GM12878 (cell line): ENCODE measurements around the gene PPP2R5C. TPM values are rescaled to one million over a fixed set of nuclear protein-coding genes. Genes with fewer than 3 reads are reported as not detected.
"Not testable (repeated sequence)": the region's sequence is repeated elsewhere in the genome, so short reads cannot be mapped to it uniquely, and the experiment has no call there.

Experiments used
- ATAC-seq: fragments of 200-7000 bp; cut with Tn5 transposase; 3 replicates; pipeline ENCODE4 v1.9.1; 2020; ENCODE audit warnings: mild to moderate bottlenecking, moderate library complexity
- BruUV-seq: library from RNA; stranded (reverse); fragments of 400-500 nt; replicated peaks from 2 replicates; lab custom pipeline; 2021; lab: Mats Ljungman, UMichigan
- CTCF ChIA-PET: fragments of 300-600 bp; sonication (Branson Sonifier 250); formaldehyde crosslinking; extraction: SDS; loops from one replicate; lab custom pipeline; 2021; ENCODE audit warnings: inconsistent platforms; lab: Yijun Ruan, JAX
- POLR2A ChIA-PET: fragments of 350-600 bp; formaldehyde crosslinking; extraction: SDS; loops from one replicate; lab custom pipeline; 2021; ENCODE audit warnings: inconsistent platforms; lab: Charles Lee
- RAD21 ChIA-PET: fragments of 300-600 bp; sonication (Branson Sonifier 250); formaldehyde crosslinking; loops from one replicate; lab custom pipeline; 2023; ENCODE audit warnings: antibody characterized with exemption; ENCODE audit not compliant: unreplicated experiment; lab: Charles Lee
- SMC1A ChIA-PET: fragments of 300-600 bp; sonication (Branson Sonifier 250); formaldehyde crosslinking; loops from one replicate; lab custom pipeline; 2023; ENCODE audit not compliant: unreplicated experiment, uncharacterized antibody; lab: Charles Lee
- DNase-seq: peaks from one replicate; pipeline ENCODE4 v3.0.0-alpha.2; 2011; ENCODE audit warnings: low read depth, low spot score
- FAIRE-seq: peaks from 3 replicates; lab custom pipeline; 2011; peaks lifted over from hg19 to GRCh38; lab: Jason Lieb, UNC
- H2AFZ ChIP-seq: 2 replicates; pipeline ENCODE4 v1.6.0; 2011; ENCODE audit warnings: low read depth, low read length, control low read depth; ENCODE audit not compliant: control insufficient read depth
- H3K27ac ChIP-seq: 2 replicates; pipeline ENCODE4 v1.5.1; 2011; ENCODE audit warnings: control low read depth; ENCODE audit not compliant: control insufficient read depth, insufficient read depth
- H3K27me3 ChIP-seq, 2 experiments: replicated peaks in 1 of 2; 2 replicates each; pipeline versions ENCODE4 v1.6.0 to v1.6.1; 2011; ENCODE audit warnings: low read length in 1 of 2; ENCODE audit not compliant: control insufficient read depth in 2 of 2, insufficient read depth in 2 of 2
- H3K36me3 ChIP-seq, 2 experiments: 2 replicates each; pipeline ENCODE4 v1.5.1; 2011; ENCODE audit warnings: low read length in 1 of 2; ENCODE audit not compliant: control insufficient read depth in 2 of 2, insufficient read depth in 2 of 2
- H3K4me1 ChIP-seq: 2 replicates; pipeline ENCODE4 v1.6.1; 2011; ENCODE audit warnings: mild to moderate bottlenecking, low read length, moderate library complexity, mixed read lengths; ENCODE audit not compliant: control insufficient read depth, insufficient read depth
- H3K4me2 ChIP-seq: 2 replicates; pipeline ENCODE4 v1.6.0; 2011; ENCODE audit warnings: control low read depth; ENCODE audit not compliant: control insufficient read depth, insufficient read depth
- H3K4me3 ChIP-seq: fragments of 200-600 bp; sonication (generic); 2 replicates; pipeline ENCODE4 v1.5.1; 2016
- H3K79me2 ChIP-seq: 2 replicates; pipeline ENCODE4 v1.6.0; 2011; ENCODE audit warnings: low read length; ENCODE audit not compliant: control insufficient read depth, insufficient read depth
- H3K9ac ChIP-seq: 2 replicates; pipeline ENCODE4 v1.8.0; 2011; ENCODE audit warnings: low read length, control low read depth, mixed read lengths; ENCODE audit not compliant: control insufficient read depth, insufficient read depth
- H3K9me3 ChIP-seq: replicated peaks from 3 replicates; pipeline ENCODE4 v1.5.1; 2011; ENCODE audit warnings: mild to moderate bottlenecking, low read length; ENCODE audit not compliant: control insufficient read depth, insufficient read depth
- H4K20me1 ChIP-seq: 2 replicates; pipeline ENCODE4 v1.6.0; 2011; ENCODE audit not compliant: control insufficient read depth, insufficient read depth
- HDAC6 ChIP-seq: fragments of 200-600 bp; sonication (generic); IDR thresholded peaks from one replicate; pipeline ENCODE4 v1.8.0; 2017; ENCODE audit warnings: antibody characterized with exemption; ENCODE audit not compliant: unreplicated experiment
- RAD21 ChIP-seq: IDR thresholded peaks from 2 replicates; pipeline ENCODE4 v1.6.1; 2011; ENCODE audit warnings: mild to moderate bottlenecking, low read depth, low read length, moderate library complexity; ENCODE audit not compliant: insufficient read depth
- WGBS: methylation state at CpG from one replicate; pipeline ENCODE4 v1.1.6; 2016; ENCODE audit warnings: low lambda C conversion rate; ENCODE audit not compliant: insufficient replicate concordance, insufficient coverage; ENCODE audit errors: missing lambda C conversion rate; 5-methylcytosine and 5-hydroxymethylcytosine counted together
- in situ Hi-C: fragments of 300-500 bp; cut with MboI; formaldehyde crosslinking; loops from 9 replicates; pipeline ENCODE4 v1.14.3; 2018; ENCODE audit warnings: mixed read lengths
- intact Hi-C: fragments of 100-400 bp; cut with micrococcal nuclease; formaldehyde crosslinking; loops from one replicate; pipeline ENCODE4 v1.14.2; 2022; ENCODE audit not compliant: unreplicated experiment
- polyA plus RNA-seq, 11 experiments: library from polyadenylated mRNA; depleted of rRNA in 4 of 11; unstranded in 6 of 11; stranded (reverse) in 5 of 11; fragments of >200 nt; fragmentation: Nextera tagmentation in 4 of 11; fragmentation: Illumina TruSeq in 1 of 11; extraction: Ambion mirVana in 4 of 11; extraction: Trizol in 1 of 11; gene quantifications; 1 replicate in 1 of 11; 2 replicates in 10 of 11; pipeline versions ENCODE4 v1.2.1 to v1.2.3, GENCODE V29; 2011 to 2016; ENCODE audit warnings: inconsistent platforms in 2 of 11, missing spikeins in 2 of 11, low read depth in 1 of 11
- total RNA-seq, 4 experiments: library from RNA; depleted of rRNA in 3 of 4; stranded (reverse); fragments of >200 nt in 3 of 4; fragmentation: Illumina TruSeq in 1 of 4; extraction: Trizol in 1 of 4; gene quantifications; 2 replicates each; pipeline versions ENCODE4 v1.2.1 to v1.2.3, GENCODE V29; 2013 to 2021

PPP2R5C gene
- total and polyA plus RNA-seq, 10 of the 15 experiments (the other 5 are each of a cell fraction or from before 2014, with no cell fraction given), result 106 to 199 (median 144) TPM

DNA sequence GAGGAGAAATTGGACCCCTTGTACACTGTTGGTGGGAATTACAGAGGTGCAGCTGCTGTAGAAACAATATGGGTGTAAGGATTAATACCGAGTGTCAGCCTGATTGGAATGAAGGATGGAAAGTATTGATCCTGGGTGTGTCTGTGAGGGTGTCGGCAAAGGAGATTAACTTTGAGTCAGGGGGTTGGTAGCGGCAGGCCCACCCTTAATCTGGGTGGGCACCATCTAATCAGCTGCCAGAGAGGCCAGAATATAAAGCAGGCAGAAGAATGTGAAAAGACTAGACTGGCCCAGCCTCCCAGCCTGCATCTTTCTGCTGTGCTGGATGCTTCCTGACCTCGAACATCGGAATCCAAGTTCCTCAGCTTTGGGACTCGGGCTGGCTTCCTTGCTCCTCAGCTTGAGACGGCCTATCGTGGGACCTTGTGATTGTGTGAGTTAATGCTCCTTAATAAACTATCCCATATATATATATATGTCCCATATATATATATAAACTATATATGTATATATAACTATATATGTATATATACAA, 38.4 kb upstream of the PPP2R5C start:
- ChIA-PET RAD21 (interaction anchor here (0.9 kb wide), 1 partner anchor 38 kb away, joined by 3 read pairs; no protein-coding TSS in a partner anchor), CTCF (no interaction called here), SMC1A (no interaction called here)
- DNase-seq (no peak), FAIRE-seq (peak; percentile 7), ATAC-seq (no peak)
- Histone ChIP-seq H4K20me1 (no peaks in the 10 kb centered on the region), H3K36me3 (no peaks in the 10 kb centered on the region), H3K4me3 (no peak overlapping the region), H2AFZ (no peak overlapping the region)
- in situ Hi-C loops (no loop called here), intact Hi-C loops (no loop called here)
- TF ChIP-seq HDAC6 (no peak), RAD21 (no peak)
- TF ChIP-seq, all 136 proteins: peak for 0
- Histone ChIP-seq H3K27ac (no peak overlapping the region), H3K9ac (no peak overlapping the region), H3K4me2 (no peak overlapping the region), H3K9me3 (no peaks in the 10 kb centered on the region; the same call in 2 of the 3 replicates), H3K27me3 (no peaks in the 10 kb centered on the region; a peak in 1 of 4 replicates), H3K79me2 (no peaks in the 10 kb centered on the region), H3K4me1 (no peaks in the 10 kb centered on the region)
- WGBS, result 94% methylated on average over 8 of the region's 8 CpGs
- BruUV-seq, result no TSS peak
- POLR2A ChIA-PET, result interaction anchor here (0.7 kb wide), 1 partner anchor 86 kb away, joined by 3 read pairs; no protein-coding TSS in a partner anchor

DNA sequence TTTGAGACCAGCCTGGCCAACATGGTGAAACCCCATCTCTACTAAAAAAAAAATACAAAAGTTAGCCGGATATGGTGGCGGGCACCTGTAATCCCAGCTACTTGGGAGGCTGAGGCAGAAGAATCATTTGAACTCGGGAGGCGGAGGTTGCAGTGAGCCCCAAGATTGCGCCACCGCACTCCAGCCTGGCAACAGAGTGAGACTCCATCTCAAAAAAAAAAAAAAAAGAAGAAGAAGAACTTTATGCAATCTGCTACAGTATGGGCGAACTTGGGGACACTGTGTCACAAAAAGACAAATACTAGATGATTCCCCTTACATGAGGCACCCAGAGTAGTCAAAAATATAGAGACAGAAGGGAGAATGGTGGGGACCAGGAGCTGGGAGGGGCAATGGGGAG, 35.9 kb upstream of the PPP2R5C start:
- ChIA-PET SMC1A (interaction anchor here (1.3 kb wide), 1 partner anchor 19 kb away, joined by 4 read pairs; no protein-coding TSS in a partner anchor), RAD21 (interaction anchor here (0.7 to 0.9 kb wide), 2 partner anchors 35 to 85 kb away, joined by 3 read pairs; no protein-coding TSS in a partner anchor)
- POLR2A ChIA-PET, H3K27me3 ChIP-seq, BruUV-seq, intact Hi-C loops, CTCF ChIA-PET, H3K4me2 ChIP-seq, H3K9me3 ChIP-seq, H3K27ac ChIP-seq, H3K4me3 ChIP-seq, ATAC-seq, in situ Hi-C loops, H3K36me3 ChIP-seq, H2AFZ ChIP-seq, H3K4me1 ChIP-seq, DNase-seq, FAIRE-seq, H4K20me1 ChIP-seq, H3K9ac ChIP-seq, H3K79me2 ChIP-seq: not testable (repeated sequence)
- WGBS, result 91% methylated on average over 5 of the region's 7 CpGs
